PC-3 (cell line): ENCODE results near the gene GDPD3. TPM values are rescaled to one million over a fixed set of nuclear protein-coding genes. Genes with fewer than 3 reads are reported as not detected.

Source experiments
- ATAC-seq: fragments of 200-7000 bp; cut with Tn5 transposase; 2 replicates; pipeline ENCODE4 v1.9.1; 2020; ENCODE audit warnings: mild to moderate bottlenecking, moderate library complexity
- BruUV-seq: library from RNA; stranded (reverse); fragments of 400-500 nt; replicated peaks from 2 replicates; lab custom pipeline; 2021; lab: Mats Ljungman, UMichigan
- CTCF ChIA-PET: fragments of 300-600 bp; sonication (Branson Sonifier 250); formaldehyde crosslinking; loops from one replicate; lab custom pipeline; 2022; ENCODE audit warnings: antibody characterized with exemption; lab: Charles Lee
- POLR2A ChIA-PET: fragments of 300-600 bp; sonication (Branson Sonifier 250); formaldehyde crosslinking; loops from one replicate; lab custom pipeline; 2022; ENCODE audit warnings: antibody characterized with exemption; ENCODE audit not compliant: unreplicated experiment; lab: Charles Lee
- DNase-seq: peaks from one replicate; pipeline ENCODE4 v3.0.0-alpha.2; 2015
- H2AFZ ChIP-seq: fragments of 300-600 bp; sonication (generic); 2 replicates; pipeline ENCODE4 v1.6.0; 2016; ENCODE audit warnings: antibody characterized with exemption, low read length
- H3F3A ChIP-seq: fragments of 300-600 bp; sonication (generic); one replicate; pipeline ENCODE4 v1.6.0; 2017; ENCODE audit warnings: antibody characterized with exemption, low read length, control low read depth, mild to moderate bottlenecking; ENCODE audit not compliant: unreplicated experiment
- H3K27ac ChIP-seq: fragments of 300-600 bp; sonication (generic); 2 replicates; pipeline ENCODE4 v1.5.1; 2016; ENCODE audit warnings: mild to moderate bottlenecking, low read length
- H3K27me3 ChIP-seq: fragments of 300-600 bp; sonication (generic); 2 replicates; pipeline ENCODE4 v1.6.1; 2016; ENCODE audit warnings: low read length, mixed read lengths
- H3K36me3 ChIP-seq: fragments of 300-600 bp; sonication (generic); 2 replicates; pipeline ENCODE4 v1.6.1; 2016; ENCODE audit warnings: low read depth, mixed run types, low read length, mixed read lengths
- H3K4me1 ChIP-seq: fragments of 300-600 bp; sonication (generic); 2 replicates; pipeline ENCODE4 v1.5.1; 2016; ENCODE audit warnings: low read length; ENCODE audit not compliant: insufficient read depth
- H3K4me2 ChIP-seq: fragments of 300-600 bp; sonication (generic); 2 replicates; pipeline ENCODE4 v1.6.0; 2016; ENCODE audit warnings: low read length
- H3K4me3 ChIP-seq: fragments of 300-600 bp; sonication (generic); 2 replicates; pipeline ENCODE4 v1.5.1; 2016; ENCODE audit warnings: mild to moderate bottlenecking, low read length, mixed read lengths
- H3K79me2 ChIP-seq: fragments of 300-600 bp; sonication (generic); 2 replicates; pipeline ENCODE4 v1.6.1; 2017; ENCODE audit warnings: low read length, mixed read lengths
- H3K9ac ChIP-seq: fragments of 300-600 bp; sonication (generic); 2 replicates; pipeline ENCODE4 v1.6.0; 2016; ENCODE audit warnings: mild to moderate bottlenecking, low read length
- H3K9me2 ChIP-seq: fragments of 300-600 bp; sonication (generic); replicated peaks from 2 replicates; pipeline ENCODE4 v1.6.1; 2016; ENCODE audit warnings: mixed run types, low read length, mixed read lengths
- H3K9me3 ChIP-seq: fragments of 300-600 bp; sonication (generic); 2 replicates; pipeline ENCODE4 v1.6.1; 2016; ENCODE audit warnings: low read length, mixed read lengths
- H4K20me1 ChIP-seq: fragments of 300-600 bp; sonication (generic); 2 replicates; pipeline ENCODE4 v1.6.1; 2016; ENCODE audit warnings: low read length, mixed read lengths
- CTCF ChIP-seq: fragments of 300-600 bp; sonication (generic); conservative IDR thresholded peaks from 2 replicates; pipeline ENCODE4 v1.5.1; 2017; ENCODE audit warnings: antibody characterized with exemption, low read depth, mild to moderate bottlenecking, low read length
- EZH2 ChIP-seq: fragments of 300-600 bp; sonication (generic); IDR thresholded peaks from one replicate; pipeline ENCODE4 v1.6.1; 2017; ENCODE audit warnings: antibody characterized with exemption, mild to moderate bottlenecking, low read length; ENCODE audit not compliant: unreplicated experiment
- EZH2phosphoT487 ChIP-seq: fragments of 300-600 bp; sonication (generic); IDR thresholded peaks from 2 replicates; pipeline ENCODE4 v1.6.1; 2018; ENCODE audit warnings: mild to moderate bottlenecking, antibody characterized with exemption, low read length, borderline replicate concordance
- intact Hi-C: fragments of 100-400 bp; cut with micrococcal nuclease; formaldehyde crosslinking; loops from 2 replicates; pipeline ENCODE4 v1.9.0; 2023
- total RNA-seq: library from RNA; depleted of rRNA; stranded (reverse); fragments of >200 nt; gene quantifications from 2 replicates; pipeline ENCODE4 v1.2.3, GENCODE V29; 2014

GDPD3 gene
- total RNA-seq, 1 experiment from 2014 or later: 3.4 TPM

- no peaks in the 10 kb centered on the region for H3K9me2 ChIP-seq
- H3K4me2 ChIP-seq: no peak overlapping the region
- no peaks in the 10 kb centered on the region for H3K79me2 ChIP-seq
- intact Hi-C loops: no loop called here
- ChIA-PET CTCF (no interaction called here), POLR2A (interaction anchor here (0.6 kb wide), 1 partner anchor 572 kb away, joined by 5 read pairs; no protein-coding TSS in a partner anchor)
- H3K9me3 ChIP-seq: no peaks in the 10 kb centered on the region
- H4K20me1 ChIP-seq: no peaks in the 10 kb centered on the region
- ATAC-seq (no peak), DNase-seq (no peak)
- H3K9ac ChIP-seq: no peak overlapping the region
- TF ChIP-seq EZH2phosphoT487 (no peak), EZH2 (no peak), CTCF (no peak)
- no TSS peak for BruUV-seq
- H3K36me3 ChIP-seq: no peaks in the 10 kb centered on the region; the same call in 1 of the 2 replicates
- peaks cover 8% of the 10 kb centered on the region for H3F3A ChIP-seq
- no peak overlapping the region for H3K4me3 ChIP-seq
- H2AFZ ChIP-seq: no peak overlapping the region
- H3K27ac ChIP-seq: no peak overlapping the region
- no peaks in the 10 kb centered on the region for H3K27me3 ChIP-seq
- peaks cover 22% of the 10 kb centered on the region for H3K4me1 ChIP-seq
Measured at GRCh38 chr16:30086291-30087140, 26.8 kb downstream of the GDPD3 start.

GRCh38 chr16:30085820-30086219, 27.5 kb downstream of the GDPD3 start:
- ChIA-PET CTCF (no interaction called here), POLR2A (no interaction called here)
- no peak for DNase-seq
- ATAC-seq: no peak
- Histone ChIP-seq H3K27ac (no peak overlapping the region), H3F3A (peaks cover 8% of the 10 kb centered on the region), H3K9me2 (no peaks in the 10 kb centered on the region), H3K36me3 (peaks cover 4% of the 10 kb centered on the region; the same call in 1 of the 2 replicates), H3K27me3 (no peaks in the 10 kb centered on the region), H2AFZ (no peak overlapping the region), H3K9ac (no peak overlapping the region), H3K4me1 (peaks cover 15% of the 10 kb centered on the region), H3K4me3 (no peak overlapping the region), H3K9me3 (no peaks in the 10 kb centered on the region), H3K79me2 (no peaks in the 10 kb centered on the region), H3K4me2 (no peak overlapping the region), H4K20me1 (no peaks in the 10 kb centered on the region)
- no peak for TF ChIP-seq CTCF
- no peak for TF ChIP-seq EZH2
- TF ChIP-seq EZH2phosphoT487: no peak
- intact Hi-C loops: no loop called here
- no TSS peak for BruUV-seq

- Histone ChIP-seq H3K9me2 (no peaks in the 10 kb centered on the region), H3K9ac (no peak overlapping the region), H3K9me3 (no peaks in the 10 kb centered on the region), H3K4me1 (peaks cover 10% of the 10 kb centered on the region), H3K4me3 (no peak overlapping the region), H3K4me2 (no peak overlapping the region), H3K27ac (no peak overlapping the region), H3K79me2 (no peaks in the 10 kb centered on the region), H4K20me1 (no peaks in the 10 kb centered on the region), H3F3A (peaks cover 2% of the 10 kb centered on the region), H2AFZ (no peak overlapping the region), H3K27me3 (no peaks in the 10 kb centered on the region), H3K36me3 (peaks cover 4% of the 10 kb centered on the region; the same call in 1 of the 2 replicates)
- TF ChIP-seq EZH2: no peak
- TF ChIP-seq EZH2phosphoT487: no peak
- no peak for TF ChIP-seq CTCF
- CTCF ChIA-PET: no interaction called here
- no peak for ATAC-seq
- no TSS peak for BruUV-seq
- POLR2A ChIA-PET: no interaction called here
- intact Hi-C loops: no loop called here
- no peak for DNase-seq
Measured at GRCh38 chr16:30085247-30085646, 28.1 kb downstream of the GDPD3 start.
